NB4 (cell line): ENCODE data around the gene IPO13.

ENCODE experiments used
- CTCF ChIP-seq: IDR thresholded peaks from one replicate; pipeline ENCODE4 v1.5.1; 2012; ENCODE audit warnings: low read depth, low read length
- MAX ChIP-seq: IDR thresholded peaks from 2 replicates; pipeline ENCODE4 v1.6.1; 2011; ENCODE audit warnings: low read depth, low read length
- MYC ChIP-seq: IDR thresholded peaks from 2 replicates; pipeline ENCODE4 v1.6.1; 2011; ENCODE audit warnings: low read depth, low read length
- POLR2A ChIP-seq: IDR thresholded peaks from 2 replicates; pipeline ENCODE4 v1.6.1; 2011; ENCODE audit warnings: mild to moderate bottlenecking; ENCODE audit not compliant: insufficient read length; ENCODE audit errors: extremely low read depth

- no peak for TF ChIP-seq CTCF
- TF ChIP-seq MAX, result no peak
- no peak for TF ChIP-seq POLR2A
- no peak for TF ChIP-seq MYC
Measured at GRCh38 chr1:43944860-43945259, 1.9 kb upstream of the IPO13 start.
